ENCODE data around the gene CST1.

Gene CST1

GRCh38 chr20:23700931-23701330 lies 49.8 kb downstream of the CST1 start:
- ATAC-seq, result no peak

- ATAC-seq, result no peak
Measured at GRCh38 chr20:23697947-23698346, 52.8 kb downstream of the CST1 start.
